Hepatocyte (in vitro differentiated cells): ENCODE measurements around the gene ERFE. TPM values are rescaled to one million over a fixed set of nuclear protein-coding genes. Genes with fewer than 3 reads are reported as not detected.

ENCODE experiments used
- DNase-seq: peaks from one replicate; pipeline ENCODE4 v3.0.0-alpha.2; 2016; ENCODE audit warnings: low spot score
- H2AFZ ChIP-seq: fragments of 200-600 bp; sonication (generic); 2 replicates; pipeline ENCODE4 v1.6.0; 2016; ENCODE audit warnings: antibody characterized with exemption, mild to moderate bottlenecking
- H3K27ac ChIP-seq: fragments of 200-600 bp; sonication (generic); 2 replicates; pipeline ENCODE4 v1.5.1; 2016; ENCODE audit warnings: mild to moderate bottlenecking
- H3K27me3 ChIP-seq: fragments of 200-600 bp; sonication (generic); 2 replicates; pipeline ENCODE4 v1.6.1; 2016
- H3K36me3 ChIP-seq: fragments of 200-600 bp; sonication (generic); replicated peaks from 2 replicates; pipeline ENCODE4 v1.5.1; 2016; ENCODE audit warnings: low read depth; ENCODE audit not compliant: insufficient read depth
- H3K4me1 ChIP-seq: fragments of 200-600 bp; sonication (generic); 2 replicates; pipeline ENCODE4 v1.5.1; 2016; ENCODE audit warnings: mild to moderate bottlenecking, moderate library complexity; ENCODE audit not compliant: insufficient read depth
- H3K4me2 ChIP-seq: fragments of 200-600 bp; sonication (generic); 2 replicates; pipeline ENCODE4 v1.6.0; 2016
- H3K4me3 ChIP-seq: fragments of 200-600 bp; sonication (generic); 2 replicates; pipeline ENCODE4 v1.5.1; 2016; ENCODE audit warnings: mild to moderate bottlenecking
- H3K79me2 ChIP-seq: fragments of 200-600 bp; sonication (generic); 2 replicates; pipeline ENCODE4 v1.6.0; 2017; ENCODE audit warnings: mild to moderate bottlenecking
- H3K9me2 ChIP-seq: fragments of 200-600 bp; sonication (generic); replicated peaks from 2 replicates; pipeline ENCODE4 v1.6.0; 2017; ENCODE audit warnings: mild to moderate bottlenecking; ENCODE audit not compliant: insufficient read depth
- H3K9me3 ChIP-seq: fragments of 200-600 bp; sonication (generic); 2 replicates; pipeline ENCODE4 v1.5.1; 2016; ENCODE audit warnings: low read depth, mild to moderate bottlenecking
- H4K20me1 ChIP-seq: fragments of 200-600 bp; sonication (generic); 2 replicates; pipeline ENCODE4 v1.6.0; 2016; ENCODE audit warnings: mild to moderate bottlenecking; ENCODE audit not compliant: insufficient read depth, poor library complexity, severe bottlenecking
- EZH2 ChIP-seq: fragments of 200-600 bp; sonication (generic); IDR thresholded peaks from 2 replicates; pipeline ENCODE4 v1.6.1; 2016; ENCODE audit warnings: antibody characterized with exemption, mild to moderate bottlenecking, borderline replicate concordance
- EZH2phosphoT487 ChIP-seq: fragments of 200-600 bp; sonication (generic); IDR thresholded peaks from one replicate; pipeline ENCODE4 v1.6.1; 2018; ENCODE audit warnings: antibody characterized with exemption, mild to moderate bottlenecking, low read depth, moderate library complexity; ENCODE audit not compliant: unreplicated experiment, severe bottlenecking
- whole genome bisulfite sequencing: methylation state at CpG from one replicate; pipeline ENCODE4 v1.1.6; 2016; ENCODE audit warnings: low lambda C conversion rate; ENCODE audit errors: missing lambda C conversion rate; 5-methylcytosine and 5-hydroxymethylcytosine counted together
- polyA plus RNA-seq: library from polyadenylated mRNA; unstranded; fragments of >200 nt; fragmentation: Nextera tagmentation; extraction: Ambion mirVana; gene quantifications from 2 replicates; pipeline ENCODE4 v1.2.1, GENCODE V29; 2016
- total RNA-seq: library from RNA; depleted of rRNA; stranded (reverse); fragments of >200 nt; gene quantifications from 2 replicates; pipeline ENCODE4 v1.2.3, GENCODE V29; 2014
- TF ChIP-seq, protein P1 (sequence below): fragments of 200-600 bp; sonication (generic); IDR thresholded peaks from 2 replicates; pipeline ENCODE4 v1.5.1; 2016; ENCODE audit warnings: antibody characterized with exemption, mild to moderate bottlenecking; ENCODE audit not compliant: poor library complexity

Gene ERFE
- total and polyA plus RNA-seq, 2 experiments from 2014 or later: 0.27 to 0.30 TPM

GRCh38 chr2:238121511-238122286 is 37.1 kb upstream of the ERFE start:
- TF ChIP-seq, protein P1, sequence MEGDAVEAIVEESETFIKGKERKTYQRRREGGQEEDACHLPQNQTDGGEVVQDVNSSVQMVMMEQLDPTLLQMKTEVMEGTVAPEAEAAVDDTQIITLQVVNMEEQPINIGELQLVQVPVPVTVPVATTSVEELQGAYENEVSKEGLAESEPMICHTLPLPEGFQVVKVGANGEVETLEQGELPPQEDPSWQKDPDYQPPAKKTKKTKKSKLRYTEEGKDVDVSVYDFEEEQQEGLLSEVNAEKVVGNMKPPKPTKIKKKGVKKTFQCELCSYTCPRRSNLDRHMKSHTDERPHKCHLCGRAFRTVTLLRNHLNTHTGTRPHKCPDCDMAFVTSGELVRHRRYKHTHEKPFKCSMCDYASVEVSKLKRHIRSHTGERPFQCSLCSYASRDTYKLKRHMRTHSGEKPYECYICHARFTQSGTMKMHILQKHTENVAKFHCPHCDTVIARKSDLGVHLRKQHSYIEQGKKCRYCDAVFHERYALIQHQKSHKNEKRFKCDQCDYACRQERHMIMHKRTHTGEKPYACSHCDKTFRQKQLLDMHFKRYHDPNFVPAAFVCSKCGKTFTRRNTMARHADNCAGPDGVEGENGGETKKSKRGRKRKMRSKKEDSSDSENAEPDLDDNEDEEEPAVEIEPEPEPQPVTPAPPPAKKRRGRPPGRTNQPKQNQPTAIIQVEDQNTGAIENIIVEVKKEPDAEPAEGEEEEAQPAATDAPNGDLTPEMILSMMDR: no peak
- no peak for TF ChIP-seq EZH2phosphoT487
- TF ChIP-seq EZH2: no peak
- no peak overlapping the region for H3K4me2 ChIP-seq
- H3K4me3 ChIP-seq: no peak overlapping the region
- no peaks in the 10 kb centered on the region for H4K20me1 ChIP-seq
- no peaks in the 10 kb centered on the region for H3K9me3 ChIP-seq
- 96% methylated on average over 27 of the region's 27 CpGs for WGBS
- no peak overlapping the region for H2AFZ ChIP-seq
- no peaks in the 10 kb centered on the region for H3K9me2 ChIP-seq
- no peaks in the 10 kb centered on the region for H3K79me2 ChIP-seq
- no peak overlapping the region for H3K27ac ChIP-seq
- no peaks in the 10 kb centered on the region for H3K4me1 ChIP-seq
- peaks cover 12% of the 10 kb centered on the region for H3K27me3 ChIP-seq
- no peaks in the 10 kb centered on the region for H3K36me3 ChIP-seq
- no peak for DNase-seq

DNA sequence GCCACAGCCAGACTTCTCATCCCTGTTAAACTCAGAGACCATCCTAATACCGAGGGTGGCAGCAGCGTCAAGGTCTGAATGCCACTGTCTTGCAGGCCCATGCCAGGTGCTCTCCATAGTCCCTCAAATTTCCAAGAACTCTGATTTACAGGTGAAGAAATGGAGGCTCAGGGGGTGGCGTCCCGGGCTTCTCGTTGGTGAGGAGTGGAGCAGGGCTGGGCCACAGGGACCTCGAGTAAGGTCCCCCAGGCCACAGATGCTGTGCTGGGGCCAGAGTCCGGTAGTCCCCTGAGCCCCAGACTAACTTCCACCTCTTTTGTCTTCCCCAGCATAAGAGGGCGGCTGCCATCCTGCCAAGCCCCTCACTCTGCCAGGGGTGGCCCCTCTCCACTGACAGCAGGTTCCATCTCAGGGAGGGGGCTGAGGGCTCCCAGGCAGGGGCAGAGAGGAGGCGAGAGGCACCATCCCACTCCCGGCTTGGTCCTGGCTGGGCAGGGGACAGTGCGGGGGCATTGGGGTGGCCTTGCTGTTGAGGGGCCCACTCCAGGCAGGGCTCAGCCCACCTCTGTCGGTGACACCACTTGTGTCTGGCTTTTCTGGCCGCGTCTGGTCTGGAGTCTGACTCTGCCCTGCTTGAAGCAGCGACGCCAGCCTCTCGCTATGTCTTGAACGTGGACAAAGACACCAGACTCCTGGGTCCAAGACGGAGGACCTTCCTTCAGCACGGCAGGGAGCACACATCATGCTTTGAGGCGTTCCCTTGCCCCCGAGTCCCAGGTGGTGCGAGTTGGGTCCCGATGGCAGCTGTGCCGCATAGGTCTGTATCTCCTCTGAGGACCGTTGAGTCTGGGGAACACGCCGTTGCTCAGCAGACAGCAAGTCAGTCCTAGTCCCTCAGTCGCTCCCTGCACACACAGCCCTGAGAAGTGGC is 36.2 kb upstream of the ERFE start:
- H3K9me3 ChIP-seq: no peaks in the 10 kb centered on the region
- TF ChIP-seq, protein P1: no peak
- TF ChIP-seq EZH2phosphoT487 (no peak), EZH2 (no peak)
- 91% methylated on average over 29 of the region's 29 CpGs for WGBS
- H3K79me2 ChIP-seq: no peaks in the 10 kb centered on the region
- H2AFZ ChIP-seq: no peak overlapping the region
- no peaks in the 10 kb centered on the region for H4K20me1 ChIP-seq
- H3K27ac ChIP-seq: no peak overlapping the region
- no peaks in the 10 kb centered on the region for H3K36me3 ChIP-seq
- no peak for DNase-seq
- H3K27me3 ChIP-seq: peaks cover 10% of the 10 kb centered on the region
- H3K9me2 ChIP-seq: no peaks in the 10 kb centered on the region
- no peak overlapping the region for H3K4me3 ChIP-seq
- no peak overlapping the region for H3K4me2 ChIP-seq
- H3K4me1 ChIP-seq: no peaks in the 10 kb centered on the region

GRCh38 chr2:238123218-238123971 is 35.4 kb upstream of the ERFE start:
- TF ChIP-seq EZH2 (no peak), EZH2phosphoT487 (no peak)
- TF ChIP-seq, protein P1: no peak
- Histone ChIP-seq H3K4me1 (no peaks in the 10 kb centered on the region), H3K79me2 (no peaks in the 10 kb centered on the region), H3K9me2 (no peaks in the 10 kb centered on the region), H3K36me3 (no peaks in the 10 kb centered on the region), H2AFZ (no peak overlapping the region), H3K4me3 (no peak overlapping the region), H3K9me3 (no peaks in the 10 kb centered on the region), H3K4me2 (no peak overlapping the region), H3K27ac (no peak overlapping the region), H3K27me3 (peaks cover 6% of the 10 kb centered on the region), H4K20me1 (no peaks in the 10 kb centered on the region)
- DNase-seq: no peak
- WGBS: 84% methylated on average over 20 of the region's 22 CpGs
